Thymus (tissue), 11 donors: Measurements from ENCODE around the gene LUC7L. TPM values are rescaled to one million over a fixed set of nuclear protein-coding genes. Genes with fewer than 3 reads are reported as not detected.
"Not testable (repeated sequence)": the region's sequence is repeated elsewhere in the genome, so short reads cannot be mapped to it uniquely, and the experiment has no call there.

Experiments
- DNase-seq, 9 donors: peaks; one replicate each; pipeline ENCODE4 v3.0.0-alpha.2; 2013; ENCODE audit warnings: low spot score in 9 of 9, low read depth in 6 of 9, missing footprints in 1 of 9
- H3K27ac ChIP-seq, 2 donors: one replicate each; pipeline ENCODE4 v1.5.1; 2013; ENCODE audit warnings: control low read depth in 1 of 2, low read depth in 1 of 2, low read length in 1 of 2, mild to moderate bottlenecking in 1 of 2, moderate library complexity in 1 of 2
- H3K27me3 ChIP-seq, 2 donors: one replicate each; pipeline ENCODE4 v1.5.1; 2013; ENCODE audit warnings: low read length in 1 of 2; ENCODE audit not compliant: control insufficient read depth in 2 of 2, insufficient read depth in 1 of 2
- H3K36me3 ChIP-seq, 2 donors: one replicate each; pipeline ENCODE4 v1.5.1; 2013; ENCODE audit warnings: low read length in 1 of 2, mild to moderate bottlenecking in 1 of 2, moderate library complexity in 1 of 2; ENCODE audit not compliant: control insufficient read depth in 2 of 2, insufficient read depth in 2 of 2
- H3K4me1 ChIP-seq, 2 donors: one replicate each; pipeline ENCODE4 v1.5.1; 2013; ENCODE audit warnings: low read length in 2 of 2; ENCODE audit not compliant: control insufficient read depth in 2 of 2, insufficient read depth in 2 of 2
- H3K4me3 ChIP-seq, 2 donors: one replicate each; pipeline ENCODE4 v1.5.1; 2013; ENCODE audit warnings: low read length in 2 of 2, control low read depth in 1 of 2, mild to moderate bottlenecking in 1 of 2
- H3K9me3 ChIP-seq, 2 donors: one replicate each; pipeline ENCODE4 v1.5.1; 2013; ENCODE audit warnings: low read length in 1 of 2, mild to moderate bottlenecking in 1 of 2; ENCODE audit not compliant: control insufficient read depth in 2 of 2, insufficient read depth in 1 of 2
- WGBS: extraction: QIAGEN DNeasy Blood & Tissue Kit; methylation state at CpG from one replicate; pipeline ENCODE4 v1.1.7; 2013; 5-methylcytosine and 5-hydroxymethylcytosine counted together
- polyA plus RNA-seq: library from polyadenylated mRNA; stranded (reverse); fragments of 200-250 nt; gene quantifications from one replicate; pipeline ENCODE4 v1.2.3, GENCODE V29; 2013
- total RNA-seq: library from RNA; stranded (reverse); fragments of 120-200 nt; gene quantifications from one replicate; pipeline ENCODE4 v1.2.4, GENCODE V29; 2013
- donor health status: healthy.

Gene LUC7L
- total and polyA plus RNA-seq, 2 donors: 64.7 to 458 TPM

DNA sequence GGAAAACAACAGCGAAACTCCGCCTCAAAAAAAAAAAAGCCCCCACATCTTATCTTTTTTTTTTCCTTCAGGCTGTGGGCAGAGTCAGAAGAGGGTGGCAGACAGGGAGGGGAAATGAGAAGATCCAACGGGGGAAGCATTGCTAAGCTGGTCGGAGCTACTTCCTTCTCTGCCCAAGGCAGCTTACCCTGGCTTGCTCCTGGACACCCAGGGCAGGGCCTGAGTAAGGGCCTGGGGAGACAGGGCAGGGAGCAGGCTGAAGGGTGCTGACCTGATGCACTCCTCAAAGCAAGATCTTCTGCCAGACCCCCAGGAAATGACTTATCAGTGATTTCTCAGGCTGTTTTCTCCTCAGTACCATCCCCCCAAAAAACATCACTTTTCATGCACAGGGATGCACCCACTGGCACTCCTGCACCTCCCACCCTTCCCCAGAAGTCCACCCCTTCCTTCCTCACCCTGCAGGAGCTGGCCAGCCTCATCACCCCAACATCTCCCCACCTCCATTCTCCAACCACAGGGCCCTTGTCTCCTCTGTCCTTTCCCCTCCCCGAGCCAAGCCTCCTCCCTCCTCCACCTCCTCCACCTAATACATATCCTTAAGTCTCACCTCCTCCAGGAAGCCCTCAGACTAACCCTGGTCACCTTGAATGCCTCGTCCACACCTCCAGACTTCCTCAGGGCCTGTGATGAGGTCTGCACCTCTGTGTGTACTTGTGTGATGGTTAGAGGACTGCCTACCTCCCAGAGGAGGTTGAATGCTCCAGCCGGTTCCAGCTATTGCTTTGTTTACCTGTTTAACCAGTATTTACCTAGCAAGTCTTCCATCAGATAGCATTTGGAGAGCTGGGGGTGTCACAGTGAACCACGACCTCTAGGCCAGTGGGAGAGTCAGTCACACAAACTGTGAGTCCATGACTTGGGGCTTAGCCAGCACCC lies 54.0 kb downstream of the LUC7L start:
- peaks cover 2% of the 10 kb centered on the region in 2 donors for H3K4me1 ChIP-seq
- peaks cover 50 to 75% of the 10 kb centered on the region in 2 donors for H3K27me3 ChIP-seq
- no peaks in the 10 kb centered on the region for H3K36me3 ChIP-seq
- H3K27ac ChIP-seq: no peak overlapping the region
- WGBS: 17% methylated on average over 8 of the region's 8 CpGs
- no peak for DNase-seq
- H3K9me3 ChIP-seq: no peaks in the 10 kb centered on the region
- no peak overlapping the region for H3K4me3 ChIP-seq

DNA sequence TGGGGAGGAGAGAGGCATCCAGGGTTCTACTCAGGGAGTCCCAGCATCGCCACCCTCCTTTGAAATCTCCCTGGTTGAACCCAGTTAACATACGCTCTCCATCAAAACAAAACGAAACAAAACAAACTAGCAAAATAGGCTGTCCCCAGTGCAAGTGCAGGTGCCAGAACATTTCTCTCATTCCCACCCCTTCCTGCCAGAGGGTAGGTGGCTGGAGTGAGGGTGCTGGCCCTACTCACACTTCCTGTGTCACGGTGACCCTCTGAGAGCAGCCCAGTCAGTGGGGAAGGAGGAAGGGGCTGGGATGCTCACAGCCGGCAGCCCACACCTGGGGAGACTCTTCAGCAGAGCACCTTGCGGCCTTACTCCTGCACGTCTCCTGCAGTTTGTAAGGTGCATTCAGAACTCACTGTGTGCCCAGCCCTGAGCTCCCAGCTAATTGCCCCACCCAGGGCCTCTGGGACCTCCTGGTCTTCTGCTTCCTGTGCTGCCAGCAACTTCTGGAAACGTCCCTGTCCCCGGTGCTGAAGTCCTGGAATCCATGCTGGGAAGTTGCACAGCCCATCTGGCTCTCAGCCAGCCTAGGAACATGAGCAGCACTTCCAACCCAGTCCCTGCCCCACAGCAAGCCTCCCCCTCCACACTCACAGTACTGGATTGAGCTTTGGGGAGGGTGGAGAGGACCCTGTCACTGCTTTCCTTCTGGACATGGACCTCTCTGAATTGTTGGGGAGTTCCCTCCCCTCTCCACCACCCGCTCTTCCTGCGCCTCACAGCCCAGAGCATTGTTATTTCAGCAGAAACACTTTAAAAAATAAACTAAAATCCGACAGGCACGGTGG lies 55.1 kb downstream of the LUC7L start:
- DNase-seq, H3K9me3 ChIP-seq: not testable (repeated sequence)
- 20% methylated on average over 9 of the region's 13 CpGs for WGBS

DNA sequence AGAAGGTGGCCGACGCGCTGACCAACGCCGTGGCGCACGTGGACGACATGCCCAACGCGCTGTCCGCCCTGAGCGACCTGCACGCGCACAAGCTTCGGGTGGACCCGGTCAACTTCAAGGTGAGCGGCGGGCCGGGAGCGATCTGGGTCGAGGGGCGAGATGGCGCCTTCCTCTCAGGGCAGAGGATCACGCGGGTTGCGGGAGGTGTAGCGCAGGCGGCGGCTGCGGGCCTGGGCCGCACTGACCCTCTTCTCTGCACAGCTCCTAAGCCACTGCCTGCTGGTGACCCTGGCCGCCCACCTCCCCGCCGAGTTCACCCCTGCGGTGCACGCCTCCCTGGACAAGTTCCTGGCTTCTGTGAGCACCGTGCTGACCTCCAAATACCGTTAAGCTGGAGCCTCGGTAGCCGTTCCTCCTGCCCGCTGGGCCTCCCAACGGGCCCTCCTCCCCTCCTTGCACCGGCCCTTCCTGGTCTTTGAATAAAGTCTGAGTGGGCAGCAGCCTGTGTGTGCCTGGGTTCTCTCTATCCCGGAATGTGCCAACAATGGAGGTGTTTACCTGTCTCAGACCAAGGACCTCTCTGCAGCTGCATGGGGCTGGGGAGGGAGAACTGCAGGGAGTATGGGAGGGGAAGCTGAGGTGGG lies 55.9 kb downstream of the LUC7L start:
- not testable (repeated sequence) for H3K4me3 ChIP-seq, H3K4me1 ChIP-seq, H3K9me3 ChIP-seq, H3K27ac ChIP-seq, H3K36me3 ChIP-seq, DNase-seq
- 14% methylated on average over 29 of the region's 44 CpGs for WGBS
- H3K27me3 ChIP-seq: peaks cover 42 to 73% of the 10 kb centered on the region in 2 donors

More for the DNA sequence above, 55.1 kb downstream of the LUC7L start:
- peaks cover 45 to 73% of the 10 kb centered on the region in 2 donors for H3K27me3 ChIP-seq
- H3K27ac ChIP-seq, H3K4me3 ChIP-seq, H3K36me3 ChIP-seq, H3K4me1 ChIP-seq: not testable (repeated sequence)

DNA sequence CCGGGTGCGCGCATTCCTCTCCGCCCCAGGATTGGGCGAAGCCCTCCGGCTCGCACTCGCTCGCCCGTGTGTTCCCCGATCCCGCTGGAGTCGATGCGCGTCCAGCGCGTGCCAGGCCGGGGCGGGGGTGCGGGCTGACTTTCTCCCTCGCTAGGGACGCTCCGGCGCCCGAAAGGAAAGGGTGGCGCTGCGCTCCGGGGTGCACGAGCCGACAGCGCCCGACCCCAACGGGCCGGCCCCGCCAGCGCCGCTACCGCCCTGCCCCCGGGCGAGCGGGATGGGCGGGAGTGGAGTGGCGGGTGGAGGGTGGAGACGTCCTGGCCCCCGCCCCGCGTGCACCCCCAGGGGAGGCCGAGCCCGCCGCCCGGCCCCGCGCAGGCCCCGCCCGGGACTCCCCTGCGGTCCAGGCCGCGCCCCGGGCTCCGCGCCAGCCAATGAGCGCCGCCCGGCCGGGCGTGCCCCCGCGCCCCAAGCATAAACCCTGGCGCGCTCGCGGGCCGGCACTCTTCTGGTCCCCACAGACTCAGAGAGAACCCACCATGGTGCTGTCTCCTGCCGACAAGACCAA lies 56.8 kb downstream of the LUC7L start, which contains the start of gene HBA2:
TSS of gene HBA2 (plus strand) at position 503 of the 568 bp plus-strand sequence. CDS start at position 540, 37 bp downstream.
- WGBS: no CpG with 5 or more reads among the region's 74 CpGs
- not testable (repeated sequence) for H3K4me3 ChIP-seq, H3K27ac ChIP-seq, H3K9me3 ChIP-seq, H3K36me3 ChIP-seq, H3K4me1 ChIP-seq, DNase-seq
- H3K27me3 ChIP-seq: peaks cover 40 to 73% of the 10 kb centered on the region in 2 donors

DNA sequence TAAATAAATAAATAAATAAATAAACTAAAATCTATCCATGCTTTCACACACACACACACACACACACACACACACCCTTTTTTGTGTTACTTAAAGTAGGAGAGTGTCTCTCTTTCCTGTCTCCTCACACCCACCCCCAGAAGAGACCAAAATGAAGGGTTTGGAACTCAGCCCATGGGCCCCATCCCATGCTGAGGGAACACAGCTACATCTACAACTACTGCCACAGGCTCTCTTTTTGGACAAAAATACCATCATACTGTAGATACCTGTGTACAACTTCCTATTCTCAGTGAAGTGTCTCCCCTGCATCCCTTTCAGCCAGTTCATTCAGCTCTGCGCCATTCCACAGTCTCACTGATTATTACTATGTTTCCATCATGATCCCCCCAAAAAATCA lies 58.5 kb downstream of the LUC7L start:
- no peaks in the 10 kb centered on the region for H3K36me3 ChIP-seq
- no peak overlapping the region for H3K27ac ChIP-seq
- WGBS: 42% methylated on average over 1 of the region's 1 CpG
- peaks cover 0 to 8% of the 10 kb centered on the region in 2 donors for H3K9me3 ChIP-seq
- H3K4me3 ChIP-seq: no peak overlapping the region
- H3K27me3 ChIP-seq: peaks cover 55 to 80% of the 10 kb centered on the region in 2 donors
- no peaks in the 10 kb centered on the region for H3K4me1 ChIP-seq
- DNase-seq: no peak

DNA sequence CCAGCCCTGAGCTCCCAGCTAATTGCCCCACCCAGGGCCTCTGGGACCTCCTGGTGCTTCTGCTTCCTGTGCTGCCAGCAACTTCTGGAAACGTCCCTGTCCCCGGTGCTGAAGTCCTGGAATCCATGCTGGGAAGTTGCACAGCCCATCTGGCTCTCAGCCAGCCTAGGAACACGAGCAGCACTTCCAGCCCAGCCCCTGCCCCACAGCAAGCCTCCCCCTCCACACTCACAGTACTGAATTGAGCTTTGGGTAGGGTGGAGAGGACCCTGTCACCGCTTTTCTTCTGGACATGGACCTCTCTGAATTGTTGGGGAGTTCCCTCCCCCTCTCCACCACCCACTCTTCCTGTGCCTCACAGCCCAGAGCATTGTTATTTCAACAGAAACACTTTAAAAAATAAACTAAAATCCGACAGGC lies 59.2 kb downstream of the LUC7L start:
- DNase-seq, H3K36me3 ChIP-seq, H3K27ac ChIP-seq, H3K4me1 ChIP-seq, H3K4me3 ChIP-seq: not testable (repeated sequence)
- H3K27me3 ChIP-seq: peaks cover 56 to 81% of the 10 kb centered on the region in 2 donors
- WGBS: 6% methylated on average over 5 of the region's 5 CpGs
- peaks cover 1 to 15% of the 10 kb centered on the region in 2 donors for H3K9me3 ChIP-seq

DNA sequence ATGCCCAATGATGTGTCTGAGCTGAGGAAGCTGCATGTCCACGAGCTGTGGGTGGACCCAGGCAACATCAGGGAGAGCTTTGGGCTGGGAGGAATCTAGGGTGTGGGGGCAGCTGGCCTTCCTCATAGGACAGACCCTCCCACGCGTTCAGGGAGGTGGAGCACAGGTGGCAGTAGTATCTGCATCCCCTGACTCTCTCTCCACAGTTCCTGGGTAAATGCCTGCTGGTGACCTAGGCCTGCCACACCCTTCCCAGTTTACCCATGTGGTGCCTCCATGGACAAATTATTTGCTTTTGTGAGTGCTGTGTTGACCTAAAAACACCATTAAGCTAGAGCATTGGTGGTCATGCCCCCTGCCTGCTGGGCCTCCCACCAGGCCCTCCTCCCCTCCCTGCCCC lies 60.2 kb downstream of the LUC7L start:
- H3K27me3 ChIP-seq: peaks cover 51 to 75% of the 10 kb centered on the region in 2 donors
- no peak for DNase-seq
- peaks cover 1 to 17% of the 10 kb centered on the region in 2 donors for H3K9me3 ChIP-seq
- no peaks in the 10 kb centered on the region for H3K36me3 ChIP-seq
- H3K4me3 ChIP-seq: no peak overlapping the region
- H3K27ac ChIP-seq: no peak overlapping the region
- H3K4me1 ChIP-seq: peaks cover 0 to 8% of the 10 kb centered on the region in 2 donors
- 54% methylated on average over 3 of the region's 3 CpGs for WGBS

DNA sequence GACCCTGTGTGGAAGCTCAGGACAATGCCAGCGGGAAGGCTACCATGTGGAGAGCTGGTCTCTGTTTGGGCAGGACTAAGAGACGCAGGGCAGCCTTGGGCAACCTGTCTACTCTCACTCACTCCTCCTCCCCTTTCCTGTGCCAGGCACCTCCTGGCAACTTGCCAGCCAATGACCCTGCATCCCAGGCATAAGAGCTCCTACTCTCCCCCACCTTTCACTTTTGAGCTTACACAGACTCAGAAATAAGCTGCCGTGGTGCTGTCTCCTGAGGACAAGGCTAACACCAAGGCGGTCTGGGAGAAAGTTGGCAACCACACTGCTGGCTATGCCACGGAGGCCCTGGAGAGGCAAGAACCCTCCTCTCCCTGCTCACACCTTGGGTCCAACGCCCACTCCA lies 60.8 kb downstream of the LUC7L start:
- no peak overlapping the region for H3K4me3 ChIP-seq
- WGBS: 84% methylated on average over 6 of the region's 6 CpGs
- peaks cover 1 to 17% of the 10 kb centered on the region in 2 donors for H3K9me3 ChIP-seq
- no peaks in the 10 kb centered on the region for H3K36me3 ChIP-seq
- no peak overlapping the region for H3K27ac ChIP-seq
- peaks cover 51 to 72% of the 10 kb centered on the region in 2 donors for H3K27me3 ChIP-seq
- no peak for DNase-seq
- peaks cover 0 to 8% of the 10 kb centered on the region in 2 donors for H3K4me1 ChIP-seq
